HL-60/S4 treated with retinoic acid at 250 ng/mL for 4 days and 3 days (cell line): ENCODE measurements around the gene NOL4L.
"Not testable (repeated sequence)": the region's sequence is repeated elsewhere in the genome, so short reads cannot be mapped to it uniquely, and the experiment has no call there.

Experiments used
- in situ Hi-C: fragments of 300-500 bp; cut with MboI; formaldehyde crosslinking; loops from 2 replicates; pipeline ENCODE4 v1.7.0; 2022; ENCODE audit warnings: low sequenced_read_pairs

NOL4L gene

DNA sequence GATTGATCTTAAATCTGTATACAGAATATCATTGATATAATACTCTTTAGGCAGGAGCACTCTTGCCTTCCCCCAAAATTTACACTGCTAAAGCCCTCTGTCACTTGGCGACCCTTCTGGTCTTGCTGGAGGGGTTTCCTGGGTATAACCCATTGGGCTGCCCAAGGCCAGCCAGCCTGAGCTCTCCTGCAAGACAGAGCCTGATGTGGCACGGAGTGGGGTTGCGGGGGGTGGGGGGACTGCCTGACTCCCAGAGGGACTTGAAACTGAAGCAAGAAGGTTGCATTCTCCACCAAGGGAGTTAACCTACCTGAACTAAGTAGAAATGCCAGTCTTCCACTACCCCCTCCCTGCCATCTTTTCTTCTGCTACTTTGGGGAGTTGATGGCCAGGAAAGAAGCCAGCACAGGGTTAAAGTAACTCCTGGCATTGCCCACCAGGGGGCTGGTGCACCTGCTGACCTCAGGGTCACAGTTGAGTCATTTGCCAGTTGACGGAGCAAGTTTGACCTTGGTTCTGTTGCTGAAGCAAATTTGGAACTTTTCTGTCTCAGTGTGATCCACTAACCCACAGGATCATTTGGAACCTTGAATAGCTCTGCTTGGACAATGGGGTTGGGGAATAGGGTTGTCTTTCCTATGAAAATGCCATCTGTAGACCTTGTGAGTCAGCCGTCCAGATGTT lies 147.6 kb downstream of the NOL4L start:
- in situ Hi-C loops = no loop called here

DNA sequence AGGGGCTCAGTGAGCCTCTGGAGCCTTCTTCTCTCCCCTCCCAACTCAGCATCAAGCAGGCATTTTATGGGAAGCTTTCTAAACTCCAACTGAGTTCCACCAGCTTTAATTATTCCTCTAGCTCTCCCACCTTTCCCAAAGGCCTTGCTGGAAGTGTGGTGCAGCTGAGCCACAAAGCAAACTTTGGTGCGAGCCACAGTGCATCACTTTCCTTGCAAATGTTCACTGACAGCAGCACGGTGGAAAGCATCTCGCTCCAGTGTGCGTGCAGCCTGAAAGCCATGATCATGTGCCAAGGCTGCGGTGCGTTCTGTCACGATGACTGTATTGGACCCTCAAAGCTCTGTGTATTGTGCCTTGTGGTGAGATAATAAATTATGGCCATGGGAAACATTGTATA lies 148.2 kb downstream of the NOL4L start:
- in situ Hi-C loops = no loop called here

DNA sequence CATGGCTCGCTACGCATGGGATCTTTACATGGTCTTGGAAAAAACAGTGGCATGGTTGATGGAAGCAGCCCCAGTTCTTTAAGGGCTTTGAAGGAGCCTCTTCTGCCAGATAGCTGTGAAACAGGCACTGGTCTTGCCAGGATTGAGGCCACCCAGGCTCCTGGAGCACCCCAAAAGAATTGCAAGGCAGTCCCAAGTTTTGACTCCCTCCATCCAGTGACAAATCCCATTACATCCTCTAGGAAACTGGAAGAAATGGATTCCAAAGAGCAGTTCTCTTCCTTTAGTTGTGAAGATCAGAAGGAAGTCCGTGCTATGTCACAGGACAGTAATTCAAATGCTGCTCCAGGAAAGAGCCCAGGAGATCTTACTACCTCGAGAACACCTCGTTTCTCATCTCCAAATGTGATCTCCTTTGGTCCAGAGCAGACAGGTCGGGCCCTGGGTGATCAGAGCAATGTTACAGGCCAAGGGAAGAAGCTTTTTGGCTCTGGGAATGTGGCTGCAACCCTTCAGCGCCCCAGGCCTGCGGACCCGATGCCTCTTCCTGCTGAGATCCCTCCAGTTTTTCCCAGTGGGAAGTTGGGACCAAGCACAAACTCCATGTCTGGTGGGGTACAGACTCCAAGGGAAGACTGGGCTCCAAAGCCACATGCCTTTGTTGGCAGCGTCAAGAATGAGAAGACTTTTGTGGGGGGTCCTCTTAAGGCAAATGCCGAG lies 148.8 kb downstream of the NOL4L start:
- in situ Hi-C loops = no loop called here

- in situ Hi-C loops = no loop called here
Measured at GRCh38 chr20:32435449-32436107, 149.6 kb downstream of the NOL4L start.

DNA sequence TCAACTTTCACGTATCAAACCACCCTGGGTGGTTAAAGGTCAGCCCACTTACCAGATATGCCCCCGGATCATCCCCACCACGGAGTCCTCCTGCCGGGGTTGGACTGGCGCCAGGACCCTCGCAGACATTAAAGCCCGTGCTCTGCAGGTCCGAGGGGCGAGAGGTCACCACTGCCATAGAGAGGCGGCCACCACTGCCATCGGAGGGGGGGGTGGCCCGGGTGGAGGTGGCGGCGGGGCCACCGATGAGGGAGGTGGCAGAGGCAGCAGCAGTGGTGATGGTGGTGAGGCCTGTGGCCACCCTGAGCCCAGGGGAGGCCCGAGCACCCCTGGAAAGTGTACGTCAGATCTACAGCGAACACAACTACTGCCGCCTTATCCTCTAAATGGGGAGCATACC lies 150.7 kb downstream of the NOL4L start:
- in situ Hi-C loops = no loop called here

GRCh38 chr20:32433311-32434021 lies 151.7 kb downstream of the NOL4L start:
- in situ Hi-C loops = no loop called here

GRCh38 chr20:32432277-32432676 lies 152.9 kb downstream of the NOL4L start:
- in situ Hi-C loops = no loop called here

DNA sequence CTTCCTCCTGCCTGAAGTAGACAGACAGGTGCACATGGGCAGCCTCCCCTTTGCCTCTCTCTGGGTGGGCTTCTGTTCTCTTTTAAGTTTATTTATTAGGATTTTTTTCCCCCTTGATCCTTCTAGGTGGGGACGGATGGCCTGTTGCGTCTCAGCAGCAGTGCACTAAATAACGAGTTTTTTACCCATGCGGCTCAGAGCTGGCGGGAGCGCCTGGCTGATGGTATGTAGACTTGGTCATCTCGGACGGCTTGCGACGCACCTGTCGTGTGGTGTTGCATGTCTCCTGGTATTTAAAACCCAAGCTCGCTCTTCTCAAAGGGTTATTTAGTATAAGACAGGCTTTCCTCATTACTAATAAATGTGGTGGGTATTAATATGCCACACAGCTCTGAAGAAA lies 153.7 kb downstream of the NOL4L start:
- in situ Hi-C loops = no loop called here

- in situ Hi-C loops = no loop called here
Measured at GRCh38 chr20:32429745-32430360, 155.3 kb downstream of the NOL4L start.

- in situ Hi-C loops = no loop called here
Measured at GRCh38 chr20:32429343-32429742, 155.8 kb downstream of the NOL4L start.

DNA sequence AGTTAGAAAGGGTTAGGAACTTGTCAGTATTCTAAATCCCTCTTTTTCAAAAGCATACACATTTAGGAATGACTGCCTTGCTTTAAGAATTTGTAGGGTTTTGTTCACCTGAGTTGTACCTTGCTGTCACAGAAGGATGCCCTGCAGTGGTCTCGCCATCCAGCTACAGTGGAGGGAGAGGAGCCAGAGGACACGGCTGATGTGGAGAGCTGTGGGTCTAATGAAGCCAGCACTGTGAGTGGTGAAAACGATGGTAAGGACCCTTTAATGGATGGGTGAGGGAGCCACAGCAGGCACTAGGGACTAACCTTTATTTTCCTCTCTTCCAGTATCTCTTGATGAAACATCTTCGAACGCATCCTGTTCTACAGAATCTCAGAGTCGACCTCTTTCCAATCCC lies 157.1 kb downstream of the NOL4L start:
- in situ Hi-C loops = no loop called here

DNA sequence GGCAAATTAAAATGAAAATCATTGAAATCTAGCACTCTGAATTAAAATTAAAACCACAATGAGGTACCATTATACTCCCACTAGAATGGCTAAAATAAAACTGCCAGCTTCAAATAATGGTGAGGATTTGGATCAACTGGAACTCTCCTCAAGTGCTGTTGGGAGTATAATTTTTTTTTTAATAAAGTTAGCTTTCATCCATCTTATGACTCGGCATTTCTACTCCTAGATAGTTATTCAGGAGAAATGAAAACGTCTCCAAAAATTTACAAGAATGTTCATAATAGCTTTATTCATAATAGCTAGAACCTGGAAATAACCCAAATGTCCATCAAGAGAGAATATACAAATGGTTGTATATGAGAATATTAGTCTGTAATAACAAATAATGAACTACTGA lies 163.8 kb downstream of the NOL4L start:
- in situ Hi-C loops = no loop called here

DNA sequence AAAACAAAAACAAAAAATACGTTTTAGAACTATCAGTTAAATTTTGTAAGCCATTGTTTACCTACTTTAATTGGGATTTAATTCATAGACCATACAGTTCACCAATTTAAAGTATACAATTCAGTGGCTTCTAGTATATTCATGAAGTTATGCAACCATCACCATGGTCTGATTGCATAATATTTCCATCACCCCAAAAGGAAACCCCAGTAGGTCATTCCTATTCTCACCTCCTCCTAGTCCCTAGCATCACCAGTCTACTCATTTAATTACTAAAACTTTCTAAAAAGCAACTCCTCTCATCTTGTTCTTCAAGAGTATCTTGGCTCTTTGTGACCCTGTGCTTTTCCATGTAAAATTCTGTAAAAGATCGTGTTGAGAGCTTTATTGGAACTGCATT lies 166.8 kb downstream of the NOL4L start:
- in situ Hi-C loops = no loop called here

DNA sequence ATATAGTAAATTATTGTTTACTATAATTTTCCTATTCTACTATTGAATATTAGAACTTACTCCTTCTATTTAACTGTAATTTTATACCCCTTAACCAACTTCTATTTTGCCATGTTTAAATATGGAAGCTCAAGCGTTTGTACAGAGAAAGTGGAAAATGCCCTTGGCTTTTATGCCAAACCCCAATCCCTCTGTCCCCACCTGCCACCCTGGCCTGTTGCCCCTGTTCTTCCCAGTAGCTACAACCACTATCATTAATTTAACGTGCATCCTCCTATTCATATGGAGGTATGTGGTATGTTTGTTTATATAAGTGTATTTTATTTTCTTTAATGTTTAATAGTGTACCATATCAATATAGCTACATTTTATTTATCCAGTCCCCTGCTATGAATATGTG lies 168.9 kb downstream of the NOL4L start:
- in situ Hi-C loops = no loop called here

DNA sequence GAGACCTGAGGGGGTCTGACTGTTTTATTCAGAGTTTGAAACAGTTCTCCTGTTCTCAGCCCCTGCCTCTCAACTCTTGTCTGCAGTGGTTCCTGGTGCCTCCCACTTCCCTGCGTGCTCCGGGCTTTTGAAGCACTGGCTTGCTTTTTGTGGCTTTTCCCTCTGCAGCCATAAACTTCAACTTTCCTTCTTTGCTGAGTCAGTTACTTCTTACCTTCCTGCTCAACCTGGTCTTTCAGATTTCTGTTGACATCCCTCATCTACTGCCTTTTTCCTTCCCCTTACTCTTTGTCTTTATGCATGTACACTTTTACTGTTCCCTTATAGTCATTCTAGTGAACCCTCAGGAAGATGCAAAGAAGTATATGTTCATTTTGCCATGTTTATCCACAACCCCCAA lies 169.6 kb downstream of the NOL4L start:
- in situ Hi-C loops = no loop called here

DNA sequence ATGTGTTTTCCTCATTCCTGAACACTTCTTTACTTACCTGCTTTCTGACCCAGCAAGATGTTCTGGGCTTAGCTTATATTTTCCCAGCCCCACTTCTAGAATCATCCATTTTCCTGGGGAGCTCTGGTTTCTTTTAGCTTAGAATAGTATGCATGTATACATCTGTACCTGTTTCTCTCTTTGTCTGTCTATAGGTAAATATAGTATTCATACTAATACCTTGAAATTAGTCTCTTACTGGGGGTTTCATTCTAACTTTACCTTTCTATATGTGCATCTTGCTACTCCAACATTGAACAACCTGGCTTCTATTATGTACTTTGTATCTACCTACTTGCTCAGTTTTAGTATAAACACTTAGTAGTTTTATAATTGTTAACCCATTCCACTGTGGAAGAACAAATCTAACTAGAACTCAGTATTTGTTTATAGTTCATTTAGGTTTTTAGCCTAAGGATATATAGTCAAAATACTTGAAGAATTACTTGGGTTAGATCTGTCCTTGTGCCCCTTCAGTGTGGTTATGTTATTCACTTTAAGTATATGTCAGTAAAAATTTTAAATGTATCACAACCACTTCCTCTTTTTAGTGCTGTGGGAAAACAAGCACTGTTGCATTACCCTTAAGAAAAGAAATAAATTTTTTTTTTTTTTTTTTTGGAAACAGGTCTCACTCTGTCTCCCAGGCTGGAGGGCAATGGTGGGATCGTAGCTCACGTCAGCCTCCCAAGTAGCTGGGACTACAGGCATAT lies 173.0 kb downstream of the NOL4L start:
- in situ Hi-C loops = no loop called here

DNA sequence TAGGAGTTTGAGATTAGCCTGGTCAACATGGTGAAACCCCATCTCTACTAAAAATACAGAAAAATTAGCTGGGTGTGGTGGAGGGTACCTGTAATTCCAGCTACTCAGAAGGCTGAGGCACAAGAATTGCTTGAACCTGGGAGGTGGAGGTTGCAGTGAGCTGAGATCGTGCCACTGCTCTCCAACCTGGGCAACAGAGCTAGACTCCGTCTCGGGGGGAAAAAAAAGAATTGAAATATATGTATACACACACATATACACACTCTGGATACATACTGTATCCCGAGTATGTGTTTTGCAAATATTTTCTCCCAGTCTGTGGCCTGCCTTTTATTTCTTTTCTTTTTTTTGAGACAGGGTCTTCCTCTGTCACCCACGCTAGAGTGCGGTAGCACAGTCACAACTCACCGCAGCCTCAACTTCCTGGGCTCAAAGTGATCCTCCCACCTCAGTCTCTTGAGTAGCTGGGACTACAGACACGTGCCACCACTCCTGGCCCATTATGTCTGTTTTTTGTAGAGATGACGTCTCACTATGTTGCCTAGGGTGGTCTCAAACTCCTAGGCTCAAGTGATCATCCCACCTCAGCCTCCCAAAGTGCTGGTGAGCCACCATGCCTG lies 177.9 kb downstream of the NOL4L start:
- in situ Hi-C loops = not testable (repeated sequence)

GRCh38 chr20:32406701-32407100 lies 178.4 kb downstream of the NOL4L start:
- in situ Hi-C loops = no loop called here

DNA sequence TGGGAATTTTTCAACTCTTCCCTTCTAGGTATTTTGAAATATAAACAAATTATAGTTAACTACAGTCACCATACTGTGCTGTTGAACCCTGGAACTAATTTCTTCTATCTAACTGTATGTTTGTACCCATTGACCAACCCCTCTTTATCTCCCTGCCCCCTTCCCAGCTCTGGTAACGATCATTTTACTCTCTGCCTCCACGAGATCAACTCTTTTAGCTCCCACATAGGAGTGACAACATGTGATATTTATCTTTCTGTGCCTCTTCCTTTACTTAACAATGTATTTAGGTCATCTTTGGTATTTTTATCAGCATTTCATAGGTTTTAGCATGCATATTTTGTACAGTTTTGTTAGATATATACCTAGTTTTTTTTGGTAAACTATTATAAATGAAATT lies 181.1 kb downstream of the NOL4L start:
- in situ Hi-C loops = no loop called here

- in situ Hi-C loops = no loop called here
Measured at GRCh38 chr20:32400476-32400875, 184.7 kb downstream of the NOL4L start.
